22Rv1 (cell line): ENCODE data around the gene SPRR3.

Experiments used
- H3K27ac ChIP-seq: fragments of 450-650 bp; 2 replicates; pipeline ENCODE4 v1.5.1; 2017
- CTCF ChIP-seq: fragments of 450-650 bp; IDR thresholded peaks from 2 replicates; pipeline ENCODE4 v1.5.1; 2017; ENCODE audit warnings: mild to moderate bottlenecking
- ZFX ChIP-seq: fragments of 450-650 bp; IDR thresholded peaks from 2 replicates; pipeline ENCODE4 v1.6.1; 2017; ENCODE audit warnings: antibody characterized with exemption, borderline replicate concordance

The SPRR3 gene

GRCh38 chr1:152961226-152961891, 40.2 kb upstream of the SPRR3 start:
- H3K27ac ChIP-seq: no peak overlapping the region
- no peak for TF ChIP-seq CTCF
- no peak for TF ChIP-seq ZFX

GRCh38 chr1:152962876-152963415, 38.6 kb upstream of the SPRR3 start:
- H3K27ac ChIP-seq: no peak overlapping the region
- TF ChIP-seq CTCF (no peak), ZFX (no peak)

GRCh38 chr1:152964536-152964935, 37.0 kb upstream of the SPRR3 start:
- TF ChIP-seq ZFX (no peak), CTCF (no peak)
- H3K27ac ChIP-seq: no peak overlapping the region

- no peak for TF ChIP-seq CTCF
- TF ChIP-seq ZFX: no peak
Measured at GRCh38 chr1:152965853-152966252, 35.7 kb upstream of the SPRR3 start.

GRCh38 chr1:152967201-152967600, 34.3 kb upstream of the SPRR3 start:
- no peak overlapping the region for H3K27ac ChIP-seq
- TF ChIP-seq ZFX: no peak
- no peak for TF ChIP-seq CTCF

More at GRCh38 chr1:152965853-152966252, 35.7 kb upstream of the SPRR3 start:
- no peak overlapping the region for H3K27ac ChIP-seq

- no peak overlapping the region for H3K27ac ChIP-seq
- TF ChIP-seq ZFX (no peak), CTCF (no peak)
Measured at GRCh38 chr1:152968248-152968647, 33.3 kb upstream of the SPRR3 start.

GRCh38 chr1:152969036-152969435, 32.5 kb upstream of the SPRR3 start:
- TF ChIP-seq ZFX: no peak
- TF ChIP-seq CTCF: no peak
- no peak overlapping the region for H3K27ac ChIP-seq
